OCI-LY1 (cell line): Measurements from ENCODE around the gene M1AP.

ENCODE experiments used
- H2AFZ ChIP-seq: fragments of 200-600 bp; sonication (generic), shearing (Covaris generic); 2 replicates; pipeline ENCODE4 v1.6.0; 2014; ENCODE audit warnings: antibody characterized with exemption, mild to moderate bottlenecking, low read length
- H3F3A ChIP-seq: fragments of 200-600 bp; sonication (generic), shearing (Covaris generic); 2 replicates; pipeline ENCODE4 v1.6.0; 2014; ENCODE audit warnings: mild to moderate bottlenecking, antibody characterized with exemption, low read length, moderate library complexity; ENCODE audit not compliant: insufficient read depth
- H3K27ac ChIP-seq: fragments of 200-600 bp; sonication (generic); 2 replicates; pipeline ENCODE4 v1.5.1; 2014; ENCODE audit warnings: low read length, mixed run types, mild to moderate bottlenecking, low read depth; ENCODE audit not compliant: poor library complexity, severe bottlenecking
- H3K27me3 ChIP-seq: fragments of 200-600 bp; sonication (generic); 2 replicates; pipeline ENCODE4 v1.6.0; 2014; ENCODE audit warnings: antibody characterized with exemption, mild to moderate bottlenecking, low read length, moderate library complexity; ENCODE audit not compliant: insufficient read depth
- H3K36me3 ChIP-seq: fragments of 200-600 bp; sonication (generic); 2 replicates; pipeline ENCODE4 v1.6.1; 2014; ENCODE audit warnings: mild to moderate bottlenecking, antibody characterized with exemption, low read length, moderate library complexity, mixed read lengths; ENCODE audit not compliant: insufficient read depth
- H3K4me1 ChIP-seq: fragments of 200-600 bp; sonication (generic); 2 replicates; pipeline ENCODE4 v1.5.1; 2014; ENCODE audit warnings: mild to moderate bottlenecking, low read length, moderate library complexity; ENCODE audit not compliant: insufficient read depth, severe bottlenecking
- H3K4me2 ChIP-seq: fragments of 200-600 bp; sonication (generic), shearing (Covaris generic); 2 replicates; pipeline ENCODE4 v1.6.1; 2014; ENCODE audit warnings: low read length
- H3K4me3 ChIP-seq: fragments of 200-600 bp; sonication (generic); 2 replicates; pipeline ENCODE4 v1.5.1; 2014; ENCODE audit warnings: low read length, low read depth, mild to moderate bottlenecking, mixed read lengths; ENCODE audit not compliant: poor library complexity, severe bottlenecking
- H3K79me2 ChIP-seq: fragments of 200-600 bp; shearing (Covaris generic); 2 replicates; pipeline ENCODE4 v1.6.1; 2016; ENCODE audit warnings: mixed run types, low read length, mixed read lengths; ENCODE audit not compliant: insufficient read depth
- H3K9ac ChIP-seq: fragments of 200-600 bp; sonication (generic), shearing (Covaris generic); 2 replicates; pipeline ENCODE4 v1.6.1; 2014; ENCODE audit warnings: mild to moderate bottlenecking, low read length, mixed read lengths
- H3K9me2 ChIP-seq: fragments of 200-600 bp; sonication (generic), shearing (Covaris generic); 2 replicates; pipeline ENCODE4 v1.6.1; 2014; ENCODE audit warnings: low read depth, mild to moderate bottlenecking, low read length, mixed read lengths
- H3K9me3 ChIP-seq: fragments of 200-600 bp; shearing (Covaris generic); 2 replicates; pipeline ENCODE4 v1.6.1; 2014; ENCODE audit warnings: low read length, mixed read lengths
- H4K20me1 ChIP-seq: fragments of 200-600 bp; sonication (generic), shearing (Covaris generic); 2 replicates; pipeline ENCODE4 v1.6.0; 2016; ENCODE audit warnings: mild to moderate bottlenecking, low read length; ENCODE audit not compliant: insufficient read depth
- CTCF ChIP-seq: fragments of 200-600 bp; sonication (generic), shearing (Covaris generic); IDR thresholded peaks from 2 replicates; pipeline ENCODE4 v1.5.1; 2017; ENCODE audit warnings: mild to moderate bottlenecking, antibody characterized with exemption, low read length, moderate library complexity, mixed read lengths
- EZH2 ChIP-seq: fragments of 200-600 bp; sonication (generic), shearing (Covaris generic); IDR thresholded peaks from 2 replicates; pipeline ENCODE4 v1.8.0; 2017; ENCODE audit warnings: borderline replicate concordance, mixed run types, mild to moderate bottlenecking, antibody characterized with exemption, low read length, moderate library complexity, mixed read lengths

The M1AP gene

GRCh38 chr2:74645344-74645743 lies 2.8 kb downstream of the M1AP start:
- Histone ChIP-seq H2AFZ (no peak overlapping the region), H3K4me2 (no peak overlapping the region), H3K79me2 (no peaks in the 10 kb centered on the region), H4K20me1 (no peaks in the 10 kb centered on the region), H3K4me1 (no peaks in the 10 kb centered on the region), H3K9me3 (no peaks in the 10 kb centered on the region), H3K27me3 (no peaks in the 10 kb centered on the region), H3K4me3 (no peak overlapping the region), H3K9me2 (no peaks in the 10 kb centered on the region), H3F3A (no peaks in the 10 kb centered on the region), H3K36me3 (no peaks in the 10 kb centered on the region), H3K27ac (no peak overlapping the region), H3K9ac (no peak overlapping the region)
- no peak for TF ChIP-seq CTCF
- no peak for TF ChIP-seq EZH2

GRCh38 chr2:74639550-74639949 lies 8.6 kb downstream of the M1AP start:
- TF ChIP-seq EZH2 (no peak), CTCF (no peak)
- no peak overlapping the region for H2AFZ ChIP-seq
- H4K20me1 ChIP-seq, result no peaks in the 10 kb centered on the region
- no peak overlapping the region for H3K4me2 ChIP-seq
- H3K4me3 ChIP-seq, result no peak overlapping the region
- H3K79me2 ChIP-seq, result no peaks in the 10 kb centered on the region
- no peaks in the 10 kb centered on the region for H3K9me2 ChIP-seq
- H3K4me1 ChIP-seq, result no peaks in the 10 kb centered on the region
- no peak overlapping the region for H3K27ac ChIP-seq
- no peaks in the 10 kb centered on the region for H3K9me3 ChIP-seq
- H3K9ac ChIP-seq, result no peak overlapping the region
- H3K27me3 ChIP-seq, result no peaks in the 10 kb centered on the region
- no peaks in the 10 kb centered on the region for H3K36me3 ChIP-seq
- no peaks in the 10 kb centered on the region for H3F3A ChIP-seq

- Histone ChIP-seq H2AFZ (no peak overlapping the region), H3K9me3 (no peaks in the 10 kb centered on the region), H3K4me3 (no peak overlapping the region), H3K27me3 (no peaks in the 10 kb centered on the region), H3K36me3 (no peaks in the 10 kb centered on the region), H3K79me2 (no peaks in the 10 kb centered on the region), H3K4me1 (no peaks in the 10 kb centered on the region), H3K4me2 (no peak overlapping the region), H3K9ac (no peak overlapping the region), H3K9me2 (no peaks in the 10 kb centered on the region), H3F3A (no peaks in the 10 kb centered on the region), H4K20me1 (no peaks in the 10 kb centered on the region), H3K27ac (no peak overlapping the region)
- TF ChIP-seq CTCF (no peak), EZH2 (no peak)
Observed at GRCh38 chr2:74632939-74633312, 15.2 kb downstream of the M1AP start.
